Psoas muscle (tissue), 8 donors: ENCODE measurements around the gene MAGI1. TPM values are rescaled to one million over a fixed set of nuclear protein-coding genes. Genes with fewer than 3 reads are reported as not detected.

Experiments used
- ATAC-seq, 4 donors: fragments of 200-7000 bp; cut with Tn5 transposase; one replicate each; pipeline ENCODE4 v1.9.1; 2020; ENCODE audit warnings: moderate library complexity in 3 of 4, mild to moderate bottlenecking in 2 of 4
- DNase-seq, 2 donors: peaks; one replicate each; pipeline ENCODE4 v3.0.0-alpha.2; 2020
- H3K27ac ChIP-seq: fragments of 200-600 bp; one replicate; pipeline ENCODE4 v1.8.0; 2022
- H3K27me3 ChIP-seq, 3 donors: fragments of 200-600 bp in 1 of 3; one replicate each; pipeline versions ENCODE4 v1.6.1 to v1.8.0; 2013 to 2022; ENCODE audit warnings: low read length in 2 of 3, mild to moderate bottlenecking in 2 of 3, moderate library complexity in 1 of 3; ENCODE audit not compliant: insufficient read depth in 3 of 3
- H3K36me3 ChIP-seq, 2 donors: fragments of 200-600 bp in 1 of 2; one replicate each; pipeline versions ENCODE4 v1.6.1 to v1.8.0; 2013 to 2022; ENCODE audit warnings: low read depth in 1 of 2, mild to moderate bottlenecking in 1 of 2, moderate library complexity in 1 of 2; ENCODE audit not compliant: insufficient read depth in 1 of 2
- H3K4me1 ChIP-seq: fragments of 200-600 bp; one replicate; pipeline ENCODE4 v1.8.0; 2022
- H3K4me3 ChIP-seq: fragments of 200-600 bp; one replicate; pipeline ENCODE4 v1.8.0; 2022; ENCODE audit warnings: mild to moderate bottlenecking
- H3K9me3 ChIP-seq: fragments of 200-600 bp; one replicate; pipeline ENCODE4 v1.8.0; 2022
- CTCF ChIP-seq: fragments of 200-600 bp; IDR thresholded peaks from one replicate; pipeline ENCODE4 v1.8.0; 2022; ENCODE audit warnings: antibody characterized with exemption
- WGBS, 3 donors: extraction: QIAGEN DNeasy Blood & Tissue Kit; methylation state at CpG; one replicate each; pipeline versions ENCODE4 v1.1.6 to v1.1.7; 2013; 5-methylcytosine and 5-hydroxymethylcytosine counted together
- intact Hi-C, 2 donors: fragments of 100-400 bp; cut with DNase I; formaldehyde crosslinking; loops; one replicate each; pipeline versions ENCODE4 v1.11.0 to v1.14.2; 2022
- polyA plus RNA-seq, 3 donors: library from polyadenylated mRNA; stranded (reverse); fragments of 200-250 nt; gene quantifications; one replicate each; pipeline ENCODE4 v1.2.3, GENCODE V29; 2013
- total RNA-seq, 4 donors: library from RNA; stranded (reverse); fragmentation: NEBNext Ultra II Directional in 2 of 4; extraction: Animal tissue kit (Norgen Biotek cat#: 25700) in 2 of 4; gene quantifications; one replicate each; pipeline versions ENCODE4 v1.2.1 to v1.2.4, GENCODE V29; 2021 to 2023
- donor health status: healthy with polysubstance abuse.
- donor health status: DM: no; HTN: no; CAD: no; lungs with moderate emphysema.
- donor health status: Bipolar disorder and iron deficiency.
- donor health status: healthy.
- donor health status: DM: yes; HTN: yes; CAD: no.
- donor health status: DM: no; HTN: no; CAD: no.
- donor health status: DM: no; HTN: no; CAD: no.
- donor health status: DM: yes; HTN: yes; CAD: no.

Gene MAGI1
- total and polyA plus RNA-seq, 7 donors, result 4.5 to 8.1 (median 6.3) TPM

GRCh38 chr3:66018057-66019033 lies 20.4 kb downstream of the MAGI1 start:
- intact Hi-C loops, result no loop called here
- ATAC-seq (no peak), DNase-seq (no peak)
- H3K27me3 ChIP-seq, result no peaks in the 10 kb centered on the region
- H3K27ac ChIP-seq, result no peak overlapping the region
- 85 to 90% (median 88%) methylated on average over 8 of the region's 8 CpGs for WGBS, 3 donors
- peaks cover 8% of the 10 kb centered on the region for H3K4me1 ChIP-seq
- H3K9me3 ChIP-seq, result no peaks in the 10 kb centered on the region
- no peak for TF ChIP-seq CTCF
- H3K4me3 ChIP-seq, result no peak overlapping the region
- no peaks in the 10 kb centered on the region for H3K36me3 ChIP-seq

GRCh38 chr3:66017591-66017990 lies 21.1 kb downstream of the MAGI1 start:
- Histone ChIP-seq H3K9me3 (no peaks in the 10 kb centered on the region), H3K36me3 (no peaks in the 10 kb centered on the region), H3K27ac (no peak overlapping the region), H3K27me3 (no peaks in the 10 kb centered on the region), H3K4me1 (peaks cover 8% of the 10 kb centered on the region), H3K4me3 (no peak overlapping the region)
- ATAC-seq, result no peak
- intact Hi-C loops, result no loop called here
- no peak for TF ChIP-seq CTCF
- 65 to 70% (median 66%) methylated on average over 5 of the region's 5 CpGs for WGBS, 3 donors
- DNase-seq, result no peak

- Histone ChIP-seq H3K27me3 (no peaks in the 10 kb centered on the region), H3K4me3 (no peak overlapping the region), H3K27ac (no peak overlapping the region), H3K9me3 (no peaks in the 10 kb centered on the region), H3K4me1 (peaks cover 8% of the 10 kb centered on the region), H3K36me3 (no peaks in the 10 kb centered on the region)
- ATAC-seq, result no peak
- no peak for DNase-seq
- 89 to 91% (median 89%) methylated on average over 16 of the region's 16 CpGs for WGBS, 3 donors
- intact Hi-C loops, result no loop called here
- no peak for TF ChIP-seq CTCF
Observed at GRCh38 chr3:66017084-66017483, 21.6 kb downstream of the MAGI1 start.

- Histone ChIP-seq H3K4me3 (no peak overlapping the region), H3K4me1 (peaks cover 4% of the 10 kb centered on the region), H3K27me3 (no peaks in the 10 kb centered on the region), H3K9me3 (no peaks in the 10 kb centered on the region), H3K27ac (no peak overlapping the region), H3K36me3 (no peaks in the 10 kb centered on the region)
- ATAC-seq (no peak), DNase-seq (no peak)
- WGBS, 3 donors, result 81 to 87% (median 85%) methylated on average over 4 of the region's 4 CpGs
- intact Hi-C loops, result no loop called here
- no peak for TF ChIP-seq CTCF
Observed at GRCh38 chr3:66015841-66016240, 22.9 kb downstream of the MAGI1 start.
